ENCODE data around the gene RBM39. TPM values are rescaled to one million over a fixed set of nuclear protein-coding genes. Genes with fewer than 3 reads are reported as not detected.

Gene RBM39
- total and polyA plus RNA-seq, 9 of the 15 experiments (the other 6 are each of a cell fraction or from before 2014, with no cell fraction given): 143 to 319 (median 228) TPM

GRCh38 chr20:35664466-35665206, 77.4 kb downstream of the RBM39 start, which contains the start of the genes CPNE1 and RBM12 (continued):
- TF ChIP-seq POLR2AphosphoS5 (IDR thresholded peaks at IDR 0.05; ENCODE audit: control insufficient read depth, insufficient read depth, low read depth, low read length): peak; percentile 95
- peak; percentile 91 for TF ChIP-seq GMEB1 (CRISPR knock-in tag; IDR thresholded peaks at IDR 0.05)
- peak; percentile 88 for TF ChIP-seq RBBP5 (IDR thresholded peaks at IDR 0.05; ENCODE audit: borderline replicate concordance, insufficient read depth, low read length, poor library complexity, severe bottlenecking)
- peak; percentile 86; the same call in 1 of the 2 replicates for TF ChIP-seq MAX (CRISPR knock-in tag; IDR thresholded peaks at IDR 0.05)
- no peak for TF ChIP-seq SRSF3 (IDR thresholded peaks at IDR 0.05; ENCODE audit: insufficient read depth, low read length)
- TF ChIP-seq NFIC (IDR thresholded peaks at IDR 0.05): peak; percentile 44; the same call in 1 of the 2 replicates
- peak; percentile 80 to 89 for TF ChIP-seq E2F6 (IDR thresholded peaks at IDR 0.05; ENCODE audit: borderline replicate concordance in 1 of 2, extremely low read depth in 1 of 2, insufficient read depth in 1 of 2, insufficient read length in 1 of 2, low read depth in 1 of 2, low read length in 1 of 2, poor library complexity in 1 of 2, severe bottlenecking in 1 of 2)
- TF ChIP-seq CREM (IDR thresholded peaks at IDR 0.05; ENCODE audit: low read depth): peak; percentile 91
- TF ChIP-seq AFF4 (CRISPR knock-in tag; IDR thresholded peaks at IDR 0.05): peak; percentile 81
- TF ChIP-seq GTF2E2 (tag; IDR thresholded peaks at IDR 0.05): peak; percentile 98
- peak; percentile 68; the same call in 1 of the 2 replicates for TF ChIP-seq TFAP4 (CRISPR knock-in tag; IDR thresholded peaks at IDR 0.05; ENCODE audit: borderline replicate concordance)
- peak; percentile 66; the same call in 1 of the 2 replicates for TF ChIP-seq FOXP4 (CRISPR knock-in tag; IDR thresholded peaks at IDR 0.05; ENCODE audit: borderline replicate concordance)
- no peak for TF ChIP-seq EP300 (IDR thresholded peaks at IDR 0.05; ENCODE audit: low read length)
- TF ChIP-seq MYC (IDR thresholded peaks at IDR 0.05; ENCODE audit: low read depth, low read length): peak; percentile 95
- peak; percentile 88; the same call in 1 of the 2 replicates for TF ChIP-seq MYC (CRISPR knock-in tag; IDR thresholded peaks at IDR 0.05; ENCODE audit: borderline replicate concordance, low read depth)
